Right lobe of liver (tissue), 6 donors: ENCODE data around the gene BORCS5. TPM values are rescaled to one million over a fixed set of nuclear protein-coding genes. Genes with fewer than 3 reads are reported as not detected.
A peak's percentile ranks its signal among the peaks of the same experiment; 100 is the strongest.

Experiments
- ATAC-seq, 4 donors: fragments of 200-7000 bp; cut with Tn5 transposase; one replicate each; pipeline ENCODE4 v1.9.1; 2020; ENCODE audit warnings: mild to moderate bottlenecking in 4 of 4, moderate library complexity in 4 of 4
- DNase-seq, 3 donors: peaks; one replicate each; pipeline ENCODE4 v3.0.0-alpha.2; 2020
- H3K27ac ChIP-seq, 3 donors: fragments of 200-600 bp; one replicate each; pipeline ENCODE4 v1.8.0; 2022
- H3K27me3 ChIP-seq, 2 donors: fragments of 200-600 bp; one replicate each; pipeline ENCODE4 v1.8.0; 2022
- H3K36me3 ChIP-seq, 4 donors: fragments of 200-600 bp; sonication (generic) in 1 of 4; one replicate each; pipeline versions ENCODE4 v1.5.1 to v1.8.0; 2017 to 2022; ENCODE audit warnings: control low read depth in 1 of 4
- H3K4me1 ChIP-seq, 4 donors: fragments of 200-600 bp; sonication (generic) in 1 of 4; one replicate each; pipeline versions ENCODE4 v1.5.1 to v1.8.0; 2017 to 2022; ENCODE audit warnings: control low read depth in 1 of 4
- H3K4me3 ChIP-seq, 3 donors: fragments of 200-600 bp; one replicate each; pipeline ENCODE4 v1.8.0; 2022
- H3K9me3 ChIP-seq, 4 donors: fragments of 200-600 bp; sonication (generic) in 1 of 4; one replicate each; pipeline versions ENCODE4 v1.5.1 to v1.8.0; 2017 to 2022; ENCODE audit warnings: control low read depth in 1 of 4
- POLR2A ChIP-seq: fragments of 450-650 bp; IDR thresholded peaks from one replicate; pipeline ENCODE4 v1.6.1; 2017; ENCODE audit warnings: antibody characterized with exemption, mild to moderate bottlenecking
- whole genome bisulfite sequencing: methylation state at CpG from one replicate; pipeline ENCODE4 v1.1.6; 2018; ENCODE audit warnings: low coverage, low lambda C conversion rate; ENCODE audit not compliant: insufficient coverage; ENCODE audit errors: missing lambda C conversion rate; 5-methylcytosine and 5-hydroxymethylcytosine counted together
- intact Hi-C, 2 donors: fragments of 100-400 bp; cut with DNase I; formaldehyde crosslinking; loops; one replicate each; pipeline versions ENCODE4 v1.11.2 to v1.14.1; 2022
- total RNA-seq, 6 experiments: library from RNA; depleted of rRNA in 2 of 6; stranded (reverse); fragments of >200 nt in 2 of 6; fragmentation: NEBNext Ultra II Directional in 3 of 6; extraction: Animal tissue kit (Norgen Biotek cat#: 25700) in 3 of 6; gene quantifications; one replicate each; pipeline versions ENCODE4 v1.1.0 to v1.2.4, GENCODE V29; 2016 to 2023
- TF ChIP-seq, protein P1 (sequence below), 4 donors: fragments of 200-600 bp in 3 of 4; fragments of 450-650 bp in 1 of 4; IDR thresholded peaks; one replicate each; pipeline versions ENCODE4 v1.5.1 to v1.8.0; 2016 to 2022; ENCODE audit warnings: antibody characterized with exemption in 4 of 4, mild to moderate bottlenecking in 2 of 4
- donor health status: DM: no; HTN: yes; CAD: no.
- donor health status: DM: no; HTN: no; CAD: no.
- donor health status: DM: no; HTN: no; CAD: no.
- donor health status: DM: no; HTN: yes; CAD: no.
- donor health status: DM: no; HTN: yes; CAD: no.

The BORCS5 gene
- total RNA-seq, 6 experiments from 2014 or later, result 6.0 to 11.1 (median 8.0) TPM

DNA sequence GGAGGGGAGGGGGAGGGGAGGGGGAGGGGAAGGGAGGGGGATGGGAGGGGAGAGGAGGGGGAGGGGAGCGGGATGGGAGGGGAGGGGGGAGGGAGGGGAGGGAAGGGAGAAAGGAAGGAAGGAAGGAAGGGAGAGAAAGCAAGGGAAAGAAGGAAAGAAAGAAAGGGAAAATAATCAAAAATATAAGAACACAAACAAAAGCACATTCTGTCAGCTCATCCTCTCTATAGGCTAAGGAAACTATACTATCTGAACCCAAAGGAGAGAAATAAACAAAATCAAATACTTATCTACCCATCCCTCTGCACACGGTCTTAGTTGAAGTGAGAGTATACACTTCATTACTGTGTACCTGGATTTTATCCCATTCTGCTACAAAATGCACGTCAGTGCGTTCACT, 33.8 kb upstream of the BORCS5 start:
- intact Hi-C loops, result no loop called here
- TF ChIP-seq, protein P1, sequence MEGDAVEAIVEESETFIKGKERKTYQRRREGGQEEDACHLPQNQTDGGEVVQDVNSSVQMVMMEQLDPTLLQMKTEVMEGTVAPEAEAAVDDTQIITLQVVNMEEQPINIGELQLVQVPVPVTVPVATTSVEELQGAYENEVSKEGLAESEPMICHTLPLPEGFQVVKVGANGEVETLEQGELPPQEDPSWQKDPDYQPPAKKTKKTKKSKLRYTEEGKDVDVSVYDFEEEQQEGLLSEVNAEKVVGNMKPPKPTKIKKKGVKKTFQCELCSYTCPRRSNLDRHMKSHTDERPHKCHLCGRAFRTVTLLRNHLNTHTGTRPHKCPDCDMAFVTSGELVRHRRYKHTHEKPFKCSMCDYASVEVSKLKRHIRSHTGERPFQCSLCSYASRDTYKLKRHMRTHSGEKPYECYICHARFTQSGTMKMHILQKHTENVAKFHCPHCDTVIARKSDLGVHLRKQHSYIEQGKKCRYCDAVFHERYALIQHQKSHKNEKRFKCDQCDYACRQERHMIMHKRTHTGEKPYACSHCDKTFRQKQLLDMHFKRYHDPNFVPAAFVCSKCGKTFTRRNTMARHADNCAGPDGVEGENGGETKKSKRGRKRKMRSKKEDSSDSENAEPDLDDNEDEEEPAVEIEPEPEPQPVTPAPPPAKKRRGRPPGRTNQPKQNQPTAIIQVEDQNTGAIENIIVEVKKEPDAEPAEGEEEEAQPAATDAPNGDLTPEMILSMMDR (IDR thresholded peaks at IDR 0.05), result no peak
- no peak for TF ChIP-seq POLR2A
- no peaks in the 10 kb centered on the region for H3K36me3 ChIP-seq
- no peaks in the 10 kb centered on the region for H3K27me3 ChIP-seq
- ATAC-seq (no peak), DNase-seq (no peak)
- H3K4me1 ChIP-seq, result peaks cover 0 to 36% (median 10%) of the 10 kb centered on the region in 4 donors
- no peak overlapping the region for H3K27ac ChIP-seq
- no peak overlapping the region for H3K4me3 ChIP-seq
- WGBS, result 86% methylated on average over 3 of the region's 4 CpGs
- H3K9me3 ChIP-seq, result no peaks in the 10 kb centered on the region

- H3K4me3 ChIP-seq, result no peak overlapping the region
- WGBS, result 94% methylated on average over 7 of the region's 9 CpGs
- H3K4me1 ChIP-seq, result peaks cover 0 to 36% (median 9%) of the 10 kb centered on the region in 4 donors
- no peaks in the 10 kb centered on the region for H3K27me3 ChIP-seq
- ATAC-seq (no peak), DNase-seq (no peak)
- no peaks in the 10 kb centered on the region for H3K36me3 ChIP-seq
- H3K9me3 ChIP-seq, result no peaks in the 10 kb centered on the region
- H3K27ac ChIP-seq, result no peak overlapping the region
- intact Hi-C loops, result no loop called here
- TF ChIP-seq POLR2A, result no peak
- TF ChIP-seq, protein P1 (IDR thresholded peaks at IDR 0.05), result no peak
Observed at GRCh38 chr12:12323591-12323990, 33.3 kb upstream of the BORCS5 start.

DNA sequence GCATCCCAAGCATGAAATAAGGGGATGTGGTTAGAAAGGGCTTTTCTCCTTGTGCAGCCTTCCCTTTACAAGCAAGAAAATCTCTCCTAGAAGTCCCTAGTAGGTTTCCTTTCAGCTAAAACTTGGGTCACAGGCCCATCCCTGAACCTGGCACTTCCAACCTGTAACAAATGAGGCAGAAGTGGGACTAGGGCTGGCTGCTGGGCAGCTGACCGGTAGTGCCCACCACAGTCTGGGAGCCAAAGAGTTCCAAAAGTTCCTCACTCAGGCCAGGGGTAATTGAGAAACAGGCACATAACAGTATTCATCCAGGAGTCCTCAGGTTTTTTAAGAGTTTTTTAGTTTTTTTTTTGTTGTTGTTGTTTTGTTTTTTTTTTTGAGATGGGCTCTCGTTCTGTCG, 30.6 kb upstream of the BORCS5 start:
- Histone ChIP-seq H3K4me1 (peaks cover 0 to 12% (median 1%) of the 10 kb centered on the region in 4 donors), H3K27ac (no peak overlapping the region), H3K36me3 (no peaks in the 10 kb centered on the region), H3K27me3 (no peaks in the 10 kb centered on the region), H3K4me3 (no peak overlapping the region), H3K9me3 (no peaks in the 10 kb centered on the region)
- intact Hi-C loops, result no loop called here
- DNase-seq (peak in 1 of 3 donors; percentile 53), ATAC-seq (no peak)
- TF ChIP-seq, protein P1 (IDR thresholded peaks at IDR 0.05), result no peak
- no peak for TF ChIP-seq POLR2A
- 93% methylated on average over 3 of the region's 3 CpGs for WGBS

- DNase-seq (no peak), ATAC-seq (peak; percentile 79 to 91 (median 87))
- peaks cover 0 to 12% (median 0%) of the 10 kb centered on the region in 4 donors for H3K4me1 ChIP-seq
- H3K9me3 ChIP-seq, result no peaks in the 10 kb centered on the region
- no peaks in the 10 kb centered on the region for H3K36me3 ChIP-seq
- no peaks in the 10 kb centered on the region for H3K27me3 ChIP-seq
- TF ChIP-seq, protein P1 (IDR thresholded peaks at IDR 0.05), result peak; percentile 67 to 82 (median 70)
- TF ChIP-seq POLR2A, result no peak
- H3K4me3 ChIP-seq, result no peak overlapping the region
- peak overlapping the region in 1 of 3 donors; percentile 38 for H3K27ac ChIP-seq
- 0% methylated on average over 1 of the region's 1 CpG for WGBS
- intact Hi-C loops, result no loop called here
Observed at GRCh38 chr12:12327802-12328201, 29.1 kb upstream of the BORCS5 start.
